ENCODE measurements around the gene ERG28.

- no peak for TF ChIP-seq CTCF (IDR thresholded peaks at IDR 0.05)
- no peak for TF ChIP-seq POLR2A (IDR thresholded peaks at IDR 0.05)
Observed at GRCh38 chr14:75647640-75648039, 13.0 kb downstream of the ERG28 start.

Measured in heart left ventricle (tissue), 13 donors.